Body of pancreas (tissue), 4 donors: ENCODE results near the gene CYB561D2. TPM values are rescaled to one million over a fixed set of nuclear protein-coding genes. Genes with fewer than 3 reads are reported as not detected.

Source experiments
- ATAC-seq: fragments of 150-250 bp; one replicate; pipeline ENCODE4 v1.9.1; 2016
- DNase-seq, 4 donors: peaks; one replicate each; pipeline ENCODE4 v3.0.0-alpha.2; 2019
- H3K27ac ChIP-seq, 4 donors: fragments of 200-600 bp; sonication (generic); 1 replicate in 3 of 4; 2 replicates in 1 of 4; pipeline versions ENCODE4 v1.5.1 to v1.6.1; 2016 to 2019; ENCODE audit warnings: mild to moderate bottlenecking in 1 of 4, mixed read lengths in 1 of 4, moderate library complexity in 1 of 4
- H3K27me3 ChIP-seq, 2 donors: fragments of 200-600 bp; sonication (generic); one replicate each; pipeline ENCODE4 v1.6.0; 2016; ENCODE audit warnings: mild to moderate bottlenecking in 1 of 2
- H3K36me3 ChIP-seq, 2 donors: fragments of 200-600 bp; sonication (generic); replicated peaks in 1 of 2; 2 replicates each; pipeline ENCODE4 v1.5.1; 2016; ENCODE audit warnings: low read depth in 2 of 2; ENCODE audit not compliant: insufficient read depth in 1 of 2
- H3K4me1 ChIP-seq: fragments of 200-600 bp; sonication (generic); one replicate; pipeline ENCODE4 v1.6.0; 2016
- H3K4me3 ChIP-seq, 2 donors: fragments of 200-600 bp; sonication (generic); 1 replicate in 1 of 2; 2 replicates in 1 of 2; pipeline ENCODE4 v1.5.1; 2016 to 2019
- H3K9me3 ChIP-seq, 3 donors: fragments of 200-600 bp; sonication (generic); 1 replicate in 2 of 3; 2 replicates in 1 of 3; pipeline ENCODE4 v1.5.1; 2016
- CTCF ChIP-seq, 7 experiments: fragments of 450-650 bp in 4 of 7; fragments of 200-600 bp in 3 of 7; sonication (generic) in 3 of 7; IDR thresholded peaks; one replicate each; pipeline ENCODE4 v1.5.1; 2016 to 2019; ENCODE audit warnings: antibody characterized with exemption in 7 of 7
- POLR2A ChIP-seq, 3 donors: fragments of 450-650 bp; IDR thresholded peaks; one replicate each; pipeline ENCODE4 v1.6.1; 2016; ENCODE audit warnings: antibody characterized with exemption in 3 of 3, mild to moderate bottlenecking in 2 of 3
- WGBS, 2 donors: methylation state at CpG; one replicate each; pipeline ENCODE4 v1.1.5; 2017; 5-methylcytosine and 5-hydroxymethylcytosine counted together
- intact Hi-C: fragments of 100-400 bp; cut with DNase I; formaldehyde crosslinking; loops from one replicate; pipeline ENCODE4 v1.15.1; 2023
- total RNA-seq, 2 donors: library from RNA; depleted of rRNA; stranded (reverse); fragments of >200 nt; gene quantifications; one replicate each; pipeline ENCODE4 v1.1.0, GENCODE V29; 2016

Gene CYB561D2
- total RNA-seq, 2 donors from 2014 or later = 11.4 to 29.0 TPM

- no peaks in the 10 kb centered on the region for H3K9me3 ChIP-seq
- no peaks in the 10 kb centered on the region for H3K36me3 ChIP-seq
- H3K27me3 ChIP-seq = no peaks in the 10 kb centered on the region
- ATAC-seq = no peak
- H3K4me3 ChIP-seq = no peak within 1 kb of the TSS
- intact Hi-C loops = loop anchor here (10.0 kb wide), 1 partner anchor 204 kb away; no protein-coding TSS in a partner anchor
- H3K27ac ChIP-seq = peak within 1 kb of the TSS in 2 of 4 donors; percentile 45 to 99
- H3K4me1 ChIP-seq = peaks cover 25% of the 10 kb centered on the region
- WGBS, 2 donors = 25 to 78% methylated on average over 6 to 83 of the region's 85 CpGs
- no peak for TF ChIP-seq CTCF (IDR thresholded peaks at IDR 0.05)
- peak in 1 of 3 donors; percentile 61 for TF ChIP-seq POLR2A (IDR thresholded peaks at IDR 0.05)
- DNase-seq = peak in 2 of 4 donors; percentile 54 to 66
Observed at GRCh38 chr3:50340448-50341329, 10.0 kb upstream of the CYB561D2 start, which contains the start of gene RASSF1. TSS of gene RASSF1 (minus strand) at chr3:50340836. CDS start at chr3:50340805, 31 bp downstream.

GRCh38 chr3:50341537-50341936 lies 9.1 kb upstream of the CYB561D2 start:
- Histone ChIP-seq H3K9me3 (no peaks in the 10 kb centered on the region), H3K27me3 (no peaks in the 10 kb centered on the region), H3K4me3 (no peak overlapping the region), H3K4me1 (peaks cover 21% of the 10 kb centered on the region), H3K27ac (peak overlapping the region in 1 of 4 donors; percentile 45), H3K36me3 (no peaks in the 10 kb centered on the region)
- 88 to 98% methylated on average over 5 to 9 of the region's 9 CpGs for WGBS, 2 donors
- intact Hi-C loops = loop anchor here (10.0 kb wide), 1 partner anchor 203 kb away; no protein-coding TSS in a partner anchor
- ATAC-seq (no peak), DNase-seq (no peak)
- TF ChIP-seq POLR2A (IDR thresholded peaks at IDR 0.05) (no peak), CTCF (IDR thresholded peaks at IDR 0.05) (no peak)

GRCh38 chr3:50341996-50342650 lies 8.5 kb upstream of the CYB561D2 start:
- Histone ChIP-seq H3K4me1 (peaks cover 21% of the 10 kb centered on the region), H3K4me3 (no peak overlapping the region), H3K36me3 (no peaks in the 10 kb centered on the region), H3K27me3 (no peaks in the 10 kb centered on the region), H3K9me3 (no peaks in the 10 kb centered on the region), H3K27ac (no peak overlapping the region)
- TF ChIP-seq POLR2A (IDR thresholded peaks at IDR 0.05) (no peak), CTCF (IDR thresholded peaks at IDR 0.05) (no peak)
- DNase-seq = no peak
- WGBS, 2 donors = 88 to 89% methylated on average over 10 to 13 of the region's 13 CpGs
- intact Hi-C loops = loop anchor here (10.0 kb wide), 1 partner anchor 203 kb away; no protein-coding TSS in a partner anchor
- no peak for ATAC-seq

- WGBS, 2 donors = 76 to 84% methylated on average over 7 to 13 of the region's 13 CpGs
- H3K27me3 ChIP-seq = no peaks in the 10 kb centered on the region
- no peaks in the 10 kb centered on the region for H3K9me3 ChIP-seq
- ATAC-seq = no peak
- TF ChIP-seq CTCF (IDR thresholded peaks at IDR 0.05) (no peak), POLR2A (IDR thresholded peaks at IDR 0.05) (no peak)
- H3K27ac ChIP-seq = no peak overlapping the region
- H3K36me3 ChIP-seq = no peaks in the 10 kb centered on the region
- peaks cover 25% of the 10 kb centered on the region for H3K4me1 ChIP-seq
- no peak overlapping the region for H3K4me3 ChIP-seq
- no peak for DNase-seq
- intact Hi-C loops = loop anchor here (10.0 kb wide), 1 partner anchor 202 kb away; no protein-coding TSS in a partner anchor
Observed at GRCh38 chr3:50342813-50343633, 7.6 kb upstream of the CYB561D2 start.
